ENCODE measurements around the gene INF2.
"Not testable (repeated sequence)": the region's sequence is repeated elsewhere in the genome, so short reads cannot be mapped to it uniquely, and the experiment has no call there.

Gene INF2

DNA sequence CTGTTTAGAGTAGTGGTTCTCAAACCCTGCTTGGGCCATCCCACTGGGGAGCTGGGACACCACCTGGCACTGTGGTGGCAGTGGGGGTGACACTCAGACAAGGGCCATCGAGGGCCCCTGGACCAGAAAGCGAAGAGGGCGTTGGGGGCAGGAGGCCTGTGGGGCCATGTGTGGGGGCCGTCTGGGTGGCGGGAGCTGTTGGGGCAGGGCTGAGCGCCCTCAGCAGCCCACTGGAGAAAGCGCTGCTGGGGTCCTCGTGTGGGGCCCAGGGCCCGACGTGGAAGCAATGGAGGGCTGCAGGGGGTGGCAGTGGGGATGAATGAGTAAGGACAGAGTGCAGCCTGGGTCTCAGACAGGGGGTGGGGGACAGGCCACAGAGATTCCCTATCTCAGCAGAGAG is 28.7 kb downstream of the INF2 start:
- no peak for DNase-seq (ENCODE audit: low read depth in 1 of 2, low spot score in 1 of 2)

DNA sequence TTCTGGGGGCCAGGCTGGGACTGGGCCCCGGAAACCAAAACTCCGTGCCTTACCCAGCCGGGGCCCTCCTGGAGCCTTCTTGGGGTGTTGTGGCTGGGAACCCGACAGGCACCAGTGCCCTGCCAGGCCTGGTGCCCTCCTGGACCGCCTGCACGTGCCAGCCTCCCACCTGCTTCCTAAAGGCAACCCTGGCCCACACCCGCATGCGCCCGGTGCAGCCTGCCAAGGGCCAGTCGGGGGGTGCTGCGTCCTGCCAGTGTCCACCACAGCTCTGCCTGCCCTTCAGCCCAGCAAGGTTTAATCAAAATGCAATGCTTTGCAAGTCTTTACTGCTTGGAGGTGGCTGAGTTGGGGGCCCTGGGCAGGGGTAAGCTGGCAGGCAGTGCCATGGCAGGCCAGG is 29.5 kb downstream of the INF2 start:
- no peak for DNase-seq (ENCODE audit: low read depth in 1 of 2, low spot score in 1 of 2)

DNA sequence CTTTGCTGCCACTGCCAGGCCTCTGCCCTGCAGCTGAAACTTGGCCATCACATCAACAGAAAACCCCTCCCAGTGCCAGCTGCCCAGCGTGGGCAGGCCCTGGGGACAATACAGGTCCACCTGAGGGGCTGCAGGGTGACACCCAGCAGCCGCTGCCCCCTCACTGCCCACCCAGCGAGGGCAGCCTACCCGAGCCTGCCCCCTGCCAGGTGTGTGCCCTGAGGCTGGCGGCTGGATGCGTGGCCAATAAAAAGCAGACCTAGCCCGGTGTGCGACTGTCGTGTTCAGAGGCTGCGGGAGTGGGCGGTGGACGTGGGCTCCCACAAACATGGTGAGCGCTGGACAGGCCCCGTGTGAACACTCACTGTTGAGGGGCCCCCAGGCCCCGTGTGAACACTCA is 29.9 kb downstream of the INF2 start:
- no peak for DNase-seq (ENCODE audit: low read depth in 1 of 2, low spot score in 1 of 2)

DNA sequence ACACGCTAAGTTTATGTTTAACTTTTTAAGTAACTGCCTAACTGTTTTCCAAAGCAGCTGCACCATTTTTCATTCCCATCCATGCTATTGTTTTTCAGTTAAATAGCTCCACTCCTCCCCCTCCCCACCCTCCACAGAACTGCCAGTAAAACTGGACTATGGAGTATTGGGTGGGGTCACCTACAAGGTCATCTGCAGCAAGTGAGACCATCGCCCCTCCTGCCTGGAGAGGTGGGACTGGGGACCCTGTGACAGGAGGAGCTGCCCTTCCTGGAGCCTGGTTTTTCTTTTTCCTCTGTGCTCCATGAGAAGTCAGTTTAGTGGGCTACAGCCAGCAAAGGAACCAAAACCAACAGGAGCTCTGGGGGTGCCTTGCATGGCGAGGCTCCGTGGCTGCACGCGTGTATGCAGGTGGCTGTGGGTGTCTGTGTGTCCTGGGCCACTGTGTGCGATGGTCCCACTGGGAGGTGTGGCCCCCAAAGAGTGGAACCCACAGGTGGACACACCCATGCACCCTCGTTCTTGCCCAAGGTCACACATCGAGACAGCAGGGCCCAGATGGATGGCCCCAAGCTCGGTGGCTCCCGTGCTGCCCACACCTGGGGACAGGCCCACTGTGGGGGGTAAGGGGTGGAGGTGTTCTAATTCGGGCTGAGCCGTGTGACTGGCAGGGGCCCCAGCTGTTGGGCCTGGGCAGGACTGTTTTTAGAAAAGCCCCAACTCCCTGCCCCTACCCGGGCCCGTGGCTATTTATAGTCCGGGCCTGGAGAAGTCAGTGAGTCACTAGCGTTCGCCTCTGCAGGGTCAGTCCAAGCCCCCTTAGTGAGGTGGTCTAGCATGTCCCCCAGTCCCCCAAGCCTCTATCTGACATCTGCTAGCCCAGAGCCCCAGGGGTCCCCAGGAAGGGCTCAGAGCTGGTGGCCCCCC is 32.4 kb downstream of the INF2 start:
- no peak for DNase-seq (ENCODE audit: low read depth in 1 of 2, low spot score in 1 of 2)

DNA sequence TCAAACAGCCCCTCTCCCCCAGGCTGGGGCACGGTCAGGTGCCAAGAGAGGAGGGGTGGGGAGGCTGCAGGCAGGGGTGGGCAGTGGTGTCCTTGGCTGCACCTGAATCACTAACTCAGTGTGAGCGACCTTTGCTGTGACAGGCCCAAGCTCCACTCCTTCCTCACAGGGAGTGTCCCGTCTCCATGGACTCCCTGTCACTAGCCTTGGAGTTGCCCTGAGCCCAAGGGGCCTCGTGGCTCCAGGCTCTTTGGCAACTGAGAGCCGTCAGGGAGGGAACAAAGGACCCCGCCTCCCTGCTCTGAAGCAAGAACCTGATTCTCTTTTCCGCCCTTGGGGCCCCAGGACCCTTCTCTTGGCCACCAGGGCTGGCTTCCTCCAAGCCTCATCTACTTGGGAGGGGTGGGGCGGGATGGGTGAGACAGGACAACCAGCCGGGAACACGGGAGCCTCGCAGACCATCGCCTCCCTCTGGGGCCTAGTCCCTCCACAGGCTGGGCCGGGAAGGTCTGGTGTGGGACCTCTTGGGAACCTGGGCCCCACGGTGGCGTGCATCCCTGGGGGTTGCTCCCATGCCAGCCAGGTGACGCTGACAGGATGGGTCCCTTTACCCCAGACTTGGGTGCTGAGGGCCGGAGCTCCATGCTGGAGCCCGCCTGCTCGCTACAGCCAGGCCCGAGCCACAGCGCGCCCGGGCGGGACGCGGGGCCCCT is 33.7 kb downstream of the INF2 start:
- no peak for DNase-seq (ENCODE audit: low read depth in 1 of 2, low spot score in 1 of 2)

DNA sequence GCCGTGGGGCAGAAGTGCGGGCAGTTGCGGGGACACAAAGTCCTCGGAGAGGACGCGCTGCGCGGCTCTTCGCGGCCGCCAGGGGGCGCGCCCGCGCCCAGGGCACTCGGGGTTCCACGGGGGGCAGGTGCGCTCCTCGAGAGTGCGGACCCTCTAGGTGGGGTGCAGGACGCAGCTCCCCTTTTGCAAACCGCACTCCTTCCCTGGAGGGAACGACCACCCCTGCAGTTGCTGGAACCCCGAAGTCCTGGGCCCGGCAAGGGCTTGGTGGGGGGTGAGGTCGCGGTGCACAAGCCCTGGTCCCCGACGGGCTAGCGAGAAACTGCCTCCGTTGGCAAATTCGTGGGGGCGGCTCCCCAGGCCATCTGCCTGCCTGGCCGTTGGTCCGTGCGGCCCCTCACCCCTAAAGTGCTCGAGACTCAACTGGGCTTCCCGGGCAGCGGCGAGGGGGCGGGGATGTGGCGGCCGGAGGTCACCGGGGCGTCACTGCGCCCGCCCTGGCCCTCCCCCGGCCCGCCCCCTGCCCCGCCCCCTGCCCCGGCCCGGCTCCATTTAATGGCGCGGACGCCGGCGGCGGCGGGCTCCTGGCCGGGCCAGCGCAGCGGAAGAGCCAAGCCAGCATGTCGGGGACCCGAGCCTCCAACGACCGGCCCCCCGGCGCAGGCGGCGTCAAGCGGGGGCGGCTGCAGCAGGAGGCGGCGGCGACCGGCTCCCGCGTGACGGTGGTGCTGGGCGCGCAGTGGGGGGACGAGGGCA is 34.4 kb downstream of the INF2 start, which contains the start of gene ADSS1:
Gene ADSS1 (plus strand): TSS at position 579 of the 756 bp plus-strand sequence. CDS start 42 bp downstream, at position 621.
- peak; percentile 33 to 47 for DNase-seq (ENCODE audit: low read depth in 1 of 2, low spot score in 1 of 2)

DNA sequence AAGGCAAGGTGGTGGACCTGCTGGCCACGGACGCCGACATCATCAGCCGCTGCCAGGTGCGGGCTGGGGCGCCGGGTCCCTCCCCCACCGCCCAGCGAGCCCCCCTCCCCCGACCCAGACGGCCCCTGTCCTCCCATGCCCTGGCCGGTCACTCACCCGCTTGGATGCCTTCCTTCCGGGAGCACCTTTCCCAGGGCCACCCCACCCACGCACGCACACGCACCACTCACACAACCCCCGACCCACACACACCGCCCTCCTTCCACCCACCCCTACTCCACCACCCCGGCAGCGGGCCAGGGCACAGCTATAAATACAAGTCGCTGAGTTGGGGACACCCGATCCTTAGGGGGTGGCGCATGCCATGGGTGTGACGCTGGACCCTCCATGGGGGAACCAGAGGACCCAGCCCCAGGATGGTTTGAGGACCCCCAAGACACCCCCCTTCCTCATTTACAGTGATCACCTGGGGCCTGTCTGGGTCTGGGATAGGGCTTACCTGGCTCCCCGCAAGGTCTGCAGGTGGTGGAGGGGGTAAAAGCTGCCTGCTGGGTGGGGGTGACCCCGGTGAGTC is 35.1 kb downstream of the INF2 start:
- DNase-seq (ENCODE audit: low read depth in 1 of 2, low spot score in 1 of 2): no peak

DNA sequence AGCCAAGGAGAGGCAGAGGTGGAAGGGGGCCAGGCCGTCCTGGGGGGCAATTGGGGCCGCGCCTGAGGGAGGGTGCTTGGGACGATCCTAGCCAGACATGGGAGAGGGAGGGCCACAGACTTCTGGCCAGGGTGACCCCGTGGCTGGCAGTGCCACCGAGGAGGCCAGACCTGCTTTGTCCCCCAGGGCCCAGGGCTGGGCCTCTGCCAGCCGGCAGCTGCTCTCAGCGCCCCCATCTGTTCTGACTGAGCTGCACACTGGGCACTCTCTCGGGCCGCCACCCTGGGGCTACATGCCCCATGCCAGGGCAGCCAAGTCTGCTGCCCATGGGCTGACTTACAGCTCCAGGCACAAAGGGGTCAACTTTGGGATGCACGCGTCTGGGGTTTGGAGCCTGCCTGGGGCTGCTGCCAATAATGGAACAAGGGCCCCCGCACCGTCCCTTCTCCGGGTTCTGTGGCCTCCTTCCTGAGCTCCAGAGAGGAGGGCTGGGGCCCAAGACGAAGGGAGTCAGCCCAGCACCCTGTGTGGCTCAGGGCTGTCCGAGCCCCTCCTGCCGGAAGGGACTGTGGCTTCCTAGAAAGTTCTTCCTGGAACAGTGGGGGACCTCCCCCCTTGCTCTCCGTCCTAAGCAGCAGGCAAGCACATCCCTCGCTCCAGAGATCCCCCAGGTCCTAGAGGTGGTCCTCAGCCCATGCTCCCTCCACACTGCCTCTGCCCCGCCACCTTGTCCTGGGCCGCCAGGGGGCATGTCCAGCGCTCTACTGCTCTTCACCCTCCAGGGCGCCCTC is 35.8 kb downstream of the INF2 start:
- DNase-seq (ENCODE audit: low read depth in 1 of 2, low spot score in 1 of 2): no peak

DNA sequence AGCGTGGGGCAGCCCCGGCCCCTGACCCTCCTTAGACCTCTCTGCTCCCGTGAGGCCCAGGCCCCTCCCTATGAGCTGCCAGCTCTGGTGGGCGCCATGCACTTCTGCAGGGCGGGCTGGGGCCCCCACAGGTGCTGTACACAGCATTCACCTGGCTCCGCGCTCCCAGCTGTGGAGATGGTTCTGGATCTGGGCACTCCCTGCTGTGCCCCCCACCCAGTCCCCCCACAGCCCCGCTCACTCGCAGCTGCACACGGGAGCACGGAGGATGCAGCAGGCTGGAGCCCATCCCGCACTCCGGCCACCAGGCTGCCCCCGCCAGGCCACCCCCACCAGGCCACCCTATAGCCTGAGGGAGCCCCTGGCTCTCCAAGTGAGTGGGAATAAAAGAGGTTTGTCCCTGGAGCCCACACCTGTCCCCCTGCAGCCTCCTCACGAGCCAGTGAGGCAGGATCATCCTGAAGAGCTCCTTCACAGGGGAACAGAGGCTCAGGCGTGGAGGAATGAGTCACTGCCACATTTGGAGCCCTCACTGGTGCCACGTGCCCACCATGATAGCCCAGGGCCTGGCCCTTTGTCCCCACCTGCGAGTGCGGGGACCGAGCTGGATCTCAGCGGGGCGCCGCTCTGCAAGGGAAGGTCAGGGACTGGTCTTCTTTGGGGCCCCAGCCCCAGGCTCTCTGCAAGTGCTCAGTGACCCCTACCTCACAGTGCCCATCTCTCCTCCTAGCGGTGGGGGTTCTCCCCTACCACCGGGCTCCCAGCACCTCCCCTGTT is 36.5 kb downstream of the INF2 start:
- DNase-seq (ENCODE audit: low read depth in 1 of 2, low spot score in 1 of 2): no peak

DNA sequence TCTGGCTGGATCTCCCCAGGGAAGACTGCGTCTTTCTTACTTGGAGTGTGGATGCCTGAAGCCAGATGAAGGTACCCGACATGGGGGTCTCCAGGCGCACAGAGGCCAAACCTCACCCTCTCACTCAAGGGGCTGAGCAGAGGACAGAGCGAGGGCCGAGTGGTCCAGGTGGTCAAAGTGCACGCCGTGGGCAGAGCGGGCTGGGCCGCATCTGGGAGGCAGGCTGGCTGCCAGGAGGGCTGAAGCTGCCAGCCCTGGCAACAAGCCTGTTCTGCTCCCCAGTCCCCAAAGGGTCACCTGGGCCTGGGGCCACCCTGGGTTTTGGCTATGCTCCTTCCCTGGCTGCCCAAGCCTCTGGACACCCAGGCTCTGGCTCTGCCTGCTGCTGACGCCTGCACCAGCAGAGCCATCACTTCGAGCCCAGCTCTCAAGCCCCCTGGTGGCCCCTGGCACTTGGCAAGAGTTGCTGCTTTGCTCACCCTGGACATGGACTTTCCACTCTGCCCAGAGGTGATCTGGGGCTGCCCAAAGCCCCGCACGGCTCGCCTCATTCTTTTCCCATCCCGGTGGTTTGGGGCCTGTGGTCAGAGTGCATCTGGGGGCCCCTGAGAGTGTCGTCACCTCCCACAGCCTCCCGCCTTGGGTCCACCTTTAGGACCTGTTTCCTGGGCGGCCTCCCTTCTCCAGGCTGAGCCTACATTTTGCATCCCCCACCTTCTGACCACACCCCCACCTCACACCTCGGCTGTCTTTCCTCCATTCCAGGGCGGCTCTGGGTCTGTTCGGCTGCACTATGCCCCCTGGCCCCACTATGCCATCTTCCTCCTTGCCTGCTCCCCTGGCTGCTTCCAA is 37.4 kb downstream of the INF2 start:
- no peak for DNase-seq (ENCODE audit: low read depth in 1 of 2, low spot score in 1 of 2)

DNA sequence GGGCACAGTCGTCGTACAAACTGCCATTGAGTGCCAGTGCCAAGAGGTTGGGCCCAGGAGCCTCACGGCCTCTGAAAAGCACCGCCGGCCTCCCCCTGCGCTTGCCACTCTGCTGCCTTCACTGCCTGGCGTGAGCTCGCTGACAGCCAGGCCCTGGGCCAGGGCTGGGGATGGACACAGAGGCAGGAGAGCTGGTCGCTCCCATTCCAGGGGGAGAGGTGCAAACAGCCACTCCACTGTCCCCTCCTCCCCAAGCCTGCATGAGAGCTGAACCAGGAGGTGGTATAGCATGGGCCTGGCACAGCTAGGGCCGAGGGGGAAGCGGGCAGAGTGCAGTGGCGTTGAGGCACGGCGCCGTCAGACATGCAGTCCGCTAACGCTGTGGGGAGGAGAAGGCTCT is 39.2 kb downstream of the INF2 start:
- no peak for DNase-seq (ENCODE audit: low read depth in 1 of 2, low spot score in 1 of 2)

DNA sequence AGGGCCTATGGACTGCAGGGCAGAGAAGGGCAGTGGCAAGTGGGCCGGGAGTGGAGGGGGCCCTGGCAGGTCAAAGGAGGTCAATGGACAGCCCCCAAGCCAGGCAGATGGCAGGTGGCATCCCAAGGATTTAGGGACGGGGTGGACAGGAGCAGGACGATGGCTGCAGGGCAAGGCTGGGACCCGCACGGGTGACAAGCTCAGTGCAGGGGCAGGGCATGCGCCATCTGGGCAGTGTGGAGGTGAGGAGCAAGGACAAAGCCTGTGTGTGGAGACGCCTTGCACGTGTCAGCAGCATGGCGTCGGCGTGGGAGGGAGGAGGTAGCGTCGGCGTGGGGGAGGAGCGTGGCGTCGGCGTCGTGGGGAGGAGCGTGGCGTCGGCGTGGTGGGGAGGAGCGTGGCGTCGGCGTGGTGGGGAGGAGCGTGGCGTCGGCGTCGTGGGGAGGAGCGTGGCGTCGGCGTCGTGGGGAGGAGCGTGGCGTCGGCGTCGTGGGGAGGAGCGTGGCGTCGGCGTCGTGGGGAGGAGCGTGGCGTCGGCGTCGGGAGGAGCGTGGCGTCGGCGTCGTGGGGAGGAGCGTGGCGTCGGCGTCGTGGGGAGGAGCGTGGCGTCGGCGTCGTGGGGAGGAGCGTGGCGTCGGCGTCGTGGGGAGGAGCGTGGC is 39.9 kb downstream of the INF2 start:
- DNase-seq (ENCODE audit: low read depth in 1 of 2, low spot score in 1 of 2): not testable (repeated sequence)

DNA sequence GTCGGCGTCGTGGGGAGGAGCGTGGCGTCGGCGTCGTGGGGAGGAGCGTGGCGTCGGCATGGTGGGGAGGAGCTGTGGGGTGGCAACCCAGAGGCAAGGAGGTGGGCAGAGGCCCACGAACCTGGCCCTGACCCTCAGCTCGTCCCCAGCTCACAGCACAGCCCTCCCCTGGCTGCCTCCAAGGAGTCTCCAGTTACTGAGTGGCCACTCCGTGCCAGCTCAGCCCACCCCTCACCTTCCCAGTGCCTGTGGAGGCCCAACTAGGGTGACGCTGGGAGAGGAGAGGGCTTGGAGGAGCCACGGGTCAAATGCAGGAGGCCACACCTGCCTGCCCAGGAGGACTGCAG is 40.4 kb downstream of the INF2 start:
- no peak for DNase-seq (ENCODE audit: low read depth in 1 of 2, low spot score in 1 of 2)

DNA sequence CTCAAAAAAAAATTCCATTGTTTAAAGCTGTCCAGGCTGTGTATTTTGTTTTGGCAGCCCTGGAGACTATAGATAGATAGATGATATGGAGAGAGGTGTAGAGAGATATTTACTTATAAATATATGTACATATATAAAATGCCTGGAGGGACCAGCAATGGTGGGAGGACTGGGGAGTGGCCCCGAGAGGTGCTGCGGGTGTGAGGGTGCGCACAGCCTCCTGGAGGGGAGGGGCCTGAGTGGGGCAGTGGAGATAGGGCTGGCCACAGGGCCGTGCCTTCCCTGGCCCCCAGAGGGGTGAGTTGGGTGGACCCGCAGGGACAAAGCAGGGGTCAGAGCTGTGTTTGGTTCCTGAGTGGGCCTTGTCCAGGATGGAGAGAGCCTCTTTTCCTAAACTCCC is 41.1 kb downstream of the INF2 start:
- no peak for DNase-seq (ENCODE audit: low read depth in 1 of 2, low spot score in 1 of 2)

DNA sequence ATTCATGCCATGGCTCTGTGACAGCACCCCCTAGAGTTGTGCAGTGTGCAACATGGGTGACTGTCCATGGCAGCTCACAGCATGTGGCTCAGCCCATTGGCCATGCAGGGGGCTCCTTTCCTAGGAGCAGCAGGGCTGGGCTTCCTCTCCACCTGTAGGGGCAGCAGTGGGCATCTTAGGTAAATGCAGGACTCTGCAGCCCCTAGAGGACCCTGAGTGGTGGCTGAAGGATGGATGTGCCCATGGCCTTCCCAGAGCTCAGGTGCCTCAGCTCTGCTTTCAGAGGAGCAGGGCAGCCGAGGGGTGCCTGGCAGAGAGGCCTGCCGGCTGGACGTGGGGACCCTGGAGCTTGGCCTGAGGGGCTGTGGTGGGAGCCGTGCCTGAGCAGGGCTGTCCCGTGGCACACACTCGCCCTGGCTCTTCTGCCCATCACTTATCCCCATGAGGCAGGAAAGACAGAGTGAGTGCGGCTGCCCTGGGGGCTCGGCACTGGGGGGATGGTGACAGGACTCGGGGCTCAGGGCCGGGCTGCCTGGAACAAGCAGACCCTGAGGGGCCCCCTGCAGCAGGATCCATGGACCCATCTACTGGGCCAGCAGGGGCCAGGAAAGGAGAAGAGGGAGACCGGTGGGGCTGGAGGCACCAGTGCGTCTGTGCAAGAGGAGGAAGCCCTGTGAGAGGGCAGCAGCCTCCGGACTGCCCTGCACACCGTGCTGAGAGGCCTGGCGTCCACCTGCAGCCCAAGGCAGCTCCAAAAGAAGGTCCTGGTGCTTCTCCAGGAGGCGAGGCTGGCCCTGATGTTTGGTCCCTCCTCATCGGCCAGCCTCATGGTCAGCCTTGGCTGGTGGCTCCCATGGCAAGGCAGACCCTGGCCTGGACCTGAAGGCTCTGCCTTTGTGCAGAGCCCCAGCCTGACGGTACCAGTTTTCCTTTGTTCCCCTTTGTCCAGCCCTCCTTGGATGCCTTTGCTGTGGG is 42.2 kb downstream of the INF2 start:
- no peak for DNase-seq (ENCODE audit: low read depth in 1 of 2, low spot score in 1 of 2)

DNA sequence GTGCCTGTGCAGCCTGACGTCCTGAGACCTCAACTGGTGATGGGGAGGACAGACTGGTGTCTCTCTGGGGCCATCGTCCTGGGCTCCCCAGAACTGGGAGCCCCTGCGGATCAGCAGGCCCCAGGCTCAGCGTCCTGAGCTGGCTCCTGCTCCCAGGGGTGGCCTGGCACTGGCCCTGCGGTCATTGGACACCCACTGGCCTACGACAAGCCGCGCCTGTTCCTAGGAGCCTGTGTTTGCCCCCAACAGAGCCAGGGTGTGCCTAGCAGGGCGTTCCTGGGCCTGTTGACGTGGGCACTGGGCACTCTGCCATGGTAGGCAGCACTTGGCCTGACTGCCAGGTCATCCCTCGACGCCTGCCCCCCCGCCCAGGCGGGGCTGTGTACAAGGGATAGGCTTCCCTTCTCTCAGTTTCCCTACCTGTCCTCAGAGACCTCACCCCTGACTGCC is 43.0 kb downstream of the INF2 start:
- DNase-seq (ENCODE audit: low read depth in 1 of 2, low spot score in 1 of 2): no peak

All from stimulated activated CD4-positive, alpha-beta T cell treated with anti-CD3 and anti-CD28 coated beads, Interleukin-15, amount 100 ng/mL, for 1 hour (primary cell).